Measurements from ENCODE around the gene ITPKB.

DNA sequence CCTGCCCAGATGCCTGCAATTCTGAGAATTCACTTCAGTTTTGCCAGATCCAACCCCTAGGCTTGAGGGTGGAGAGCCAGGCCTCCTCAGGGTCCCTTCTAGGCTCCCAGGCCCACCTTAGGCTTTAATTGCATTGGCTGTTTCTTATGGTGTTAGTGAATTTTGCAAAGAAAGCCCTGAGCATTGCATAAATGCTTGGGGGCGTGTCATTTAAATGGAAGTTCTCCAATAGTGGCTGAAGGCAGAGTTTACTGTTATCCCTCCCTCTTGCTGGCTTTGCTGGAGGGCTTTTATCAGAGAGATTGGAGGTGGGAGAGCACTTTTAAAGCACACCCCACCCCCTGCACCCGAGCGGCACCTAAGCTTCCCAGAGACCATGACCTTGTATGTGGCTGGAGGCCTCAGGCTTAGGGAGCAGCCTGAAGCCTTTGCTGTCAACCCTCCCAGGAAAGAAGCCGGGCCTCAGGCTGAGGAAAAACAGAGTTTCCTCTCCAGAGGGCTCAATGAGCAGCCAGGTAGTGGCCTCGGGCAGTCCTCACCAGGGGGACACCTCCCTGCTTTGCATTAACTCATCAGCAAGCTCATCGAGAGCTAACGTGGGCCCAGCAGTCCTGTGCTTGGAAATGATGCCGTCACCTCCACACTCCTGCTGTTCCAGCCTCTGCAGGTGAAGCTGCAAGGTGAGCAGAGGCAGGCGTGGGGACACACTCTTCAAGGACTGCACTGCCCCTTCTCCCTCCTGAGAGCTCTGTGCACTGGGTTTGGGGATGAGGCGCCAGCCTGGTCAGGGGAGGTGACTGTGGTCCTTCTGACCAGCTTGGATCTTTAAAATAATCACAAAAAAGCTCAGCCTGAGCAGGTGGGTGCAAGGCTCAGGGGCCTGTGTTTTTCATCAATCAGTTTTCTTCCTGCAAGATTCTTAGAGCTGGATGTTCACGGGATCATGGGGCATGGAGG, 132.5 kb downstream of the ITPKB start:
- TF ChIP-seq, protein P1, sequence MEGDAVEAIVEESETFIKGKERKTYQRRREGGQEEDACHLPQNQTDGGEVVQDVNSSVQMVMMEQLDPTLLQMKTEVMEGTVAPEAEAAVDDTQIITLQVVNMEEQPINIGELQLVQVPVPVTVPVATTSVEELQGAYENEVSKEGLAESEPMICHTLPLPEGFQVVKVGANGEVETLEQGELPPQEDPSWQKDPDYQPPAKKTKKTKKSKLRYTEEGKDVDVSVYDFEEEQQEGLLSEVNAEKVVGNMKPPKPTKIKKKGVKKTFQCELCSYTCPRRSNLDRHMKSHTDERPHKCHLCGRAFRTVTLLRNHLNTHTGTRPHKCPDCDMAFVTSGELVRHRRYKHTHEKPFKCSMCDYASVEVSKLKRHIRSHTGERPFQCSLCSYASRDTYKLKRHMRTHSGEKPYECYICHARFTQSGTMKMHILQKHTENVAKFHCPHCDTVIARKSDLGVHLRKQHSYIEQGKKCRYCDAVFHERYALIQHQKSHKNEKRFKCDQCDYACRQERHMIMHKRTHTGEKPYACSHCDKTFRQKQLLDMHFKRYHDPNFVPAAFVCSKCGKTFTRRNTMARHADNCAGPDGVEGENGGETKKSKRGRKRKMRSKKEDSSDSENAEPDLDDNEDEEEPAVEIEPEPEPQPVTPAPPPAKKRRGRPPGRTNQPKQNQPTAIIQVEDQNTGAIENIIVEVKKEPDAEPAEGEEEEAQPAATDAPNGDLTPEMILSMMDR (IDR thresholded peaks at IDR 0.05; ENCODE audit: low read length) = no peak
- TF ChIP-seq EZH2phosphoT487 (IDR thresholded peaks at IDR 0.05; ENCODE audit: low read length) (no peak), EZH2 (optimal IDR thresholded peaks at IDR 0.05; ENCODE audit: low read depth, low read length) (no peak)

Data from MM.1S (cell line).